ENCODE results near the gene PHYKPL. TPM values are rescaled to one million over a fixed set of nuclear protein-coding genes. Genes with fewer than 3 reads are reported as not detected.

Gene PHYKPL
- total and polyA plus RNA-seq, 7 donors, result 22.3 to 51.6 (median 43.4) TPM

GRCh38 chr5:178216088-178216534 is 16.5 kb downstream of the PHYKPL start:
- H3K4me3 ChIP-seq, result no peak overlapping the region
- peaks cover 6% of the 10 kb centered on the region for H3K4me1 ChIP-seq
- intact Hi-C loops (cut with DNase I), result no loop called here
- ATAC-seq (no peak), DNase-seq (no peak)
- H3K9me3 ChIP-seq, result no peaks in the 10 kb centered on the region
- H3K27ac ChIP-seq, result no peak overlapping the region
- H3K36me3 ChIP-seq (ENCODE audit: insufficient read depth in 1 of 2, low read depth in 1 of 2), result peaks cover 23 to 89% of the 10 kb centered on the region in 2 donors
- 91 to 92% (median 91%) methylated on average over 5 of the region's 5 CpGs for WGBS, 3 donors
- no peaks in the 10 kb centered on the region for H3K27me3 ChIP-seq (ENCODE audit: insufficient read depth in 3 of 3, low read length in 2 of 3)
- TF ChIP-seq CTCF (IDR thresholded peaks at IDR 0.05), result no peak

GRCh38 chr5:178215280-178216002 is 17.2 kb downstream of the PHYKPL start:
- no peak for ATAC-seq
- H3K4me3 ChIP-seq, result no peak overlapping the region
- DNase-seq, result no peak
- WGBS, 3 donors, result 75 to 84% (median 81%) methylated on average over 13 of the region's 13 CpGs
- TF ChIP-seq CTCF (IDR thresholded peaks at IDR 0.05), result no peak
- H3K9me3 ChIP-seq, result no peaks in the 10 kb centered on the region
- H3K27me3 ChIP-seq (ENCODE audit: insufficient read depth in 3 of 3, low read length in 2 of 3), result no peaks in the 10 kb centered on the region
- peaks cover 6% of the 10 kb centered on the region for H3K4me1 ChIP-seq
- intact Hi-C loops (cut with DNase I), result no loop called here
- H3K36me3 ChIP-seq (ENCODE audit: insufficient read depth in 1 of 2, low read depth in 1 of 2), result peaks cover 25 to 89% of the 10 kb centered on the region in 2 donors
- H3K27ac ChIP-seq, result no peak overlapping the region

- DNase-seq, result no peak
- H3K27me3 ChIP-seq (ENCODE audit: insufficient read depth in 3 of 3, low read length in 2 of 3), result no peaks in the 10 kb centered on the region
Observed at GRCh38 chr5:178214160-178214803, 18.3 kb downstream of the PHYKPL start.

GRCh38 chr5:178213748-178214151 is 18.9 kb downstream of the PHYKPL start:
- DNase-seq (no peak), ATAC-seq (peak in 1 of 4 donors; percentile 12)
- Histone ChIP-seq H3K4me1 (peaks cover 2% of the 10 kb centered on the region), H3K27ac (no peak overlapping the region), H3K9me3 (no peaks in the 10 kb centered on the region), H3K4me3 (no peak overlapping the region), H3K36me3 (ENCODE audit: insufficient read depth in 1 of 2, low read depth in 1 of 2) (peaks cover 25 to 96% of the 10 kb centered on the region in 2 donors), H3K27me3 (ENCODE audit: insufficient read depth in 3 of 3, low read length in 2 of 3) (no peaks in the 10 kb centered on the region)
- 68 to 72% (median 69%) methylated on average over 8 of the region's 8 CpGs for WGBS, 3 donors
- intact Hi-C loops (cut with DNase I), result no loop called here
- TF ChIP-seq CTCF (IDR thresholded peaks at IDR 0.05), result no peak

More at GRCh38 chr5:178214160-178214803, 18.3 kb downstream of the PHYKPL start:
- Histone ChIP-seq H3K4me3 (no peak overlapping the region), H3K9me3 (no peaks in the 10 kb centered on the region), H3K36me3 (ENCODE audit: insufficient read depth in 1 of 2, low read depth in 1 of 2) (peaks cover 25 to 96% of the 10 kb centered on the region in 2 donors), H3K27ac (no peak overlapping the region), H3K4me1 (peaks cover 6% of the 10 kb centered on the region)
- no peak for TF ChIP-seq CTCF (IDR thresholded peaks at IDR 0.05)
- ATAC-seq, result peak in 1 of 4 donors; percentile 22
- intact Hi-C loops (cut with DNase I), result no loop called here
- 88 to 98% (median 92%) methylated on average over 6 of the region's 6 CpGs for WGBS, 3 donors

Measured in psoas muscle (tissue), 8 donors.